ENCODE results near the gene TMEM178B. TPM values are rescaled to one million over a fixed set of nuclear protein-coding genes. Genes with fewer than 3 reads are reported as not detected.

Gene TMEM178B
- total and polyA plus RNA-seq, 12 donors, result 1.2 to 54.6 (median 25.7) TPM

GRCh38 chr7:141335164-141335563 is 261.3 kb downstream of the TMEM178B start:
- ATAC-seq (no peak), DNase-seq (no peak)
- WGBS, 2 donors, result 80 to 81% methylated on average over 4 of the region's 4 CpGs
- intact Hi-C loops (cut with DNase I), result no loop called here
- no peak for TF ChIP-seq CTCF (IDR thresholded peaks at IDR 0.05)
- no peak overlapping the region for H3K27ac ChIP-seq
- no peaks in the 10 kb centered on the region for H3K36me3 ChIP-seq
- no peak overlapping the region for H3K4me3 ChIP-seq
- H3K4me1 ChIP-seq, result no peaks in the 10 kb centered on the region
- H3K27me3 ChIP-seq, result no peaks in the 10 kb centered on the region
- no peaks in the 10 kb centered on the region for H3K9me3 ChIP-seq

- Histone ChIP-seq H3K36me3 (no peaks in the 10 kb centered on the region), H3K4me1 (no peaks in the 10 kb centered on the region), H3K4me3 (no peak overlapping the region), H3K27ac (no peak overlapping the region), H3K9me3 (no peaks in the 10 kb centered on the region), H3K27me3 (no peaks in the 10 kb centered on the region)
- intact Hi-C loops (cut with DNase I), result no loop called here
- DNase-seq (no peak), ATAC-seq (no peak)
- TF ChIP-seq CTCF (IDR thresholded peaks at IDR 0.05), result no peak
- WGBS, 2 donors, result 39 to 43% methylated on average over 1 of the region's 1 CpG
These were observed 265.7 kb downstream of the TMEM178B start for GRCh38 chr7:141339603-141340002.

GRCh38 chr7:141340991-141341390 is 267.1 kb downstream of the TMEM178B start:
- no peak overlapping the region for H3K4me3 ChIP-seq
- no peaks in the 10 kb centered on the region for H3K4me1 ChIP-seq
- no peaks in the 10 kb centered on the region for H3K9me3 ChIP-seq
- ATAC-seq, result no peak
- no peaks in the 10 kb centered on the region for H3K27me3 ChIP-seq
- H3K36me3 ChIP-seq, result no peaks in the 10 kb centered on the region
- no peak for TF ChIP-seq CTCF (IDR thresholded peaks at IDR 0.05)
- intact Hi-C loops (cut with DNase I), result no loop called here
- H3K27ac ChIP-seq, result no peak overlapping the region
- WGBS, 2 donors, result 63 to 77% methylated on average over 4 of the region's 4 CpGs
- no peak for DNase-seq

GRCh38 chr7:141342621-141343408 is 269.0 kb downstream of the TMEM178B start:
- no peaks in the 10 kb centered on the region for H3K36me3 ChIP-seq
- H3K4me3 ChIP-seq, result no peak overlapping the region
- 80 to 82% methylated on average over 16 of the region's 16 CpGs for WGBS, 2 donors
- no peak overlapping the region for H3K27ac ChIP-seq
- no peaks in the 10 kb centered on the region for H3K4me1 ChIP-seq
- DNase-seq (no peak), ATAC-seq (peak in 1 of 8 donors; percentile 12)
- no peaks in the 10 kb centered on the region for H3K27me3 ChIP-seq
- no peak for TF ChIP-seq CTCF (IDR thresholded peaks at IDR 0.05)
- no peaks in the 10 kb centered on the region for H3K9me3 ChIP-seq
- intact Hi-C loops (cut with DNase I), result no loop called here
